Chondrocyte (in vitro differentiated cells): ENCODE results near the gene EWSR1. TPM values are rescaled to one million over a fixed set of nuclear protein-coding genes. Genes with fewer than 3 reads are reported as not detected.

ENCODE experiments used
- DNase-seq: peaks from one replicate; pipeline ENCODE4 v3.0.0; 2021; ENCODE audit warnings: mixed read lengths, low spot score
- H3K27ac Mint-ChIP-seq: one replicate; pipeline ENCODE4 v1.8.0; 2021; ENCODE audit warnings: mild to moderate bottlenecking, moderate library complexity, mixed read lengths; ENCODE audit not compliant: unreplicated experiment
- H3K27me3 Mint-ChIP-seq: 2 replicates; pipeline ENCODE4 v1.8.0; 2021; ENCODE audit warnings: low read depth, mixed read lengths
- H3K36me3 Mint-ChIP-seq: 2 replicates; pipeline ENCODE4 v1.8.0; 2021; ENCODE audit warnings: low read depth, mixed read lengths
- H3K4me1 Mint-ChIP-seq: 2 replicates; pipeline ENCODE4 v1.8.0; 2021; ENCODE audit warnings: low read depth, mild to moderate bottlenecking, mixed read lengths
- H3K4me3 Mint-ChIP-seq: one replicate; pipeline ENCODE4 v1.8.0; 2021; ENCODE audit warnings: mild to moderate bottlenecking, moderate library complexity, mixed read lengths; ENCODE audit not compliant: unreplicated experiment
- H3K9me3 Mint-ChIP-seq: 2 replicates; pipeline ENCODE4 v1.8.0; 2021; ENCODE audit warnings: low read depth, mixed read lengths
- CTCF ChIP-seq: fragments of 200-600 bp; sonication (generic); IDR thresholded peaks from 2 replicates; pipeline ENCODE4 v1.5.0; 2021; ENCODE audit warnings: antibody characterized with exemption, mild to moderate bottlenecking, moderate library complexity
- total RNA-seq: library from RNA; stranded (reverse); gene quantifications from 3 replicates; pipeline ENCODE4 v1.2.1, GENCODE V29; 2021

EWSR1 gene
- total RNA-seq, 1 donor from 2014 or later, result 139 TPM

GRCh38 chr22:29254286-29254660 lies 13.8 kb upstream of the EWSR1 start:
- TF ChIP-seq CTCF, result no peak
- peaks cover 4% of the 10 kb centered on the region for H3K27me3 Mint-ChIP-seq
- no peaks in the 10 kb centered on the region for H3K4me1 Mint-ChIP-seq
- no peaks in the 10 kb centered on the region for H3K9me3 Mint-ChIP-seq
- no peak overlapping the region for H3K4me3 Mint-ChIP-seq
- H3K36me3 Mint-ChIP-seq, result no peaks in the 10 kb centered on the region
- no peak overlapping the region for H3K27ac Mint-ChIP-seq
- peak; percentile 51 for DNase-seq

- Mint-ChIP-seq H3K36me3 (peaks cover 2% of the 10 kb centered on the region), H3K27me3 (peaks cover 4% of the 10 kb centered on the region), H3K27ac (no peak overlapping the region), H3K4me1 (no peaks in the 10 kb centered on the region), H3K4me3 (no peak overlapping the region), H3K9me3 (no peaks in the 10 kb centered on the region)
- no peak for DNase-seq
- no peak for TF ChIP-seq CTCF
Observed at GRCh38 chr22:29255064-29255621, 12.9 kb upstream of the EWSR1 start.

- peak; percentile 83 for DNase-seq
- H3K27ac Mint-ChIP-seq, result peak overlapping the region; percentile 29
- no peak for TF ChIP-seq CTCF
- H3K9me3 Mint-ChIP-seq, result no peaks in the 10 kb centered on the region
- H3K27me3 Mint-ChIP-seq, result peaks cover 4% of the 10 kb centered on the region
- no peaks in the 10 kb centered on the region for H3K4me1 Mint-ChIP-seq
- H3K4me3 Mint-ChIP-seq, result no peak overlapping the region
- H3K36me3 Mint-ChIP-seq, result peaks cover 2% of the 10 kb centered on the region
Observed at GRCh38 chr22:29256606-29257325, 11.3 kb upstream of the EWSR1 start.

- DNase-seq, result no peak
- H3K9me3 Mint-ChIP-seq, result no peaks in the 10 kb centered on the region
- no peak for TF ChIP-seq CTCF
- no peak overlapping the region for H3K27ac Mint-ChIP-seq
- no peak overlapping the region for H3K4me3 Mint-ChIP-seq
- H3K27me3 Mint-ChIP-seq, result no peaks in the 10 kb centered on the region
- H3K36me3 Mint-ChIP-seq, result peaks cover 2% of the 10 kb centered on the region
- no peaks in the 10 kb centered on the region for H3K4me1 Mint-ChIP-seq
Observed at GRCh38 chr22:29257751-29258181, 10.3 kb upstream of the EWSR1 start.

GRCh38 chr22:29258407-29259252 lies 9.4 kb upstream of the EWSR1 start:
- H3K4me3 Mint-ChIP-seq, result no peak overlapping the region
- H3K9me3 Mint-ChIP-seq, result no peaks in the 10 kb centered on the region
- peaks cover 2% of the 10 kb centered on the region for H3K36me3 Mint-ChIP-seq
- DNase-seq, result no peak
- H3K27me3 Mint-ChIP-seq, result no peaks in the 10 kb centered on the region
- H3K4me1 Mint-ChIP-seq, result no peaks in the 10 kb centered on the region
- no peak for TF ChIP-seq CTCF
- H3K27ac Mint-ChIP-seq, result peak overlapping the region; percentile 12
